CD4-positive, alpha-beta T cell treated with Interleukin-17A for 4 hours (primary cell): Measurements from ENCODE around the gene SLC9A3.

ENCODE experiments used
- DNase-seq: peaks from one replicate; pipeline ENCODE4 v3.0.0-alpha.2; 2020; ENCODE audit warnings: mixed read lengths

SLC9A3 gene

DNA sequence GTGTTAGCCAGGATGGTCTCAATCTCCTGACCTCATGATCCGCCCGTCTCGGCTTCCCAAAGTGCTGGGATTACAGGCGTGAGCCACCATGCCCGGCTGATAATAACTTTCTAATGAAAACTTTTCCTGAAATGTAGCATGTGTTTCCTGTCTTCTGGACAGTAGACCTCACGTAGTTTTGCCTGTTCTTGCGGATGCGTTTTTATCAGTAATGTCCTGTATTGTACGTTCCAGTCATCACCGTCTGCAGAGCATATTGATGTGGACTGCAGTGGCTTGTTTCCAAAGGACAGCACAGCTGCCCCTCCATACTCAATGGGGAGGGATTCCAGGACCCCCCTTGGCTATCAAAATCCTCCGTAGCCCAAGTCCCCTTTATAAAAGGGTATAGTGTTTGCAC, 68.4 kb downstream of the SLC9A3 start:
- no peak for DNase-seq

DNA sequence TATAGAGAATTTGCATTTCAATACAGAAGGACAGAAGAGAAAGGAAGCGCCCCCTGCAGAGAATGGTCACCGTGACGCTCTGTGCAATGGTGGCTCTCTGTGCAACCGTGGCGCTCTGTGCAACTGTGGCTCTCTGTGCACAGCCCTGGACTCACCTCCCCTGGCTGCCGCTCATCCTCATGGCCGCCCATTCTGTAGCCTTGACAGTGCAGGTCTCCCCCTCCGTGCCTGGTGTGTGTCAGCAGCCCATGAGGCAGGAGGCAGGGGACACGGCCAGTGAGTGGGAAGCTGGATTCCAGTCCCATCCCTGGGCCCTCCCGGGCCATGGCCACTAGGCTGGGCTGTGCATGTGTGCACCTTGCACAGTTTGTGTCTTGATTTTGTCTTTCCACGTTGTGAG, 69.3 kb downstream of the SLC9A3 start:
- DNase-seq = no peak

DNA sequence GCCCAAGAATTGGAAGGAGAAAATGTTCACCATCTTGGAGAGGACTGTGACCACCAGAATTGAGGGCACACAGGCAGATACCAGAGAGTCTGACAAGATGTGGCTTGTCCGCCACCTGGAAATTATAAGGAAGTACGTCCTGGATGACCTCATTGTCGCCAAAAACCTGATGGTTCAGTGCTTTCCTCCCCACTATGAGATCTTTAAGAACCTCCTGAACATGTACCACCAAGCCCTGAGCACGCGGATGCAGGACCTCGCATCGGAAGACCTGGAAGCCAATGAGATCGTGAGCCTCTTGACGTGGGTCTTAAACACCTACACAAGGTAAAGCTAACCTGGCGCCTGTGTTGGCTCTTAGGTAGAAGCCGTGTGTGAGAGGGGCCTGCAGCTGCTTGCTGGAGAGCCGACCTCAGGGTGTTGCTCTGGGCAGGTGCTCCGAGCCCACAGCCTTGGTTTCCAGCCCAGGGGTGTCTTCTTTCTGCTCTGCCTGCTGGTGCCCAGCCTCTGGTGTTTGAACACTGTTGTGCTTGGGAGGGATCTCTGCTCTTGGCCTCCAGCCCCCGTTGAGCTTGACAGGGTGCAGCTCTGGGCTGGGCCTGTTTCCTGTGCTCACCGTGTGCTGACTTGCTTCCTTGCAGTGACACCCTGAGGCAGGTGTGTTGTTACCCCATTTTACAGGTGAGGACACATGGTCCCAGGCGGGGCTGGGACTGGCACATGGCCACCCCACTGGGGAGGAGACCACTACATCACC, 70.3 kb downstream of the SLC9A3 start:
- DNase-seq = no peak

DNA sequence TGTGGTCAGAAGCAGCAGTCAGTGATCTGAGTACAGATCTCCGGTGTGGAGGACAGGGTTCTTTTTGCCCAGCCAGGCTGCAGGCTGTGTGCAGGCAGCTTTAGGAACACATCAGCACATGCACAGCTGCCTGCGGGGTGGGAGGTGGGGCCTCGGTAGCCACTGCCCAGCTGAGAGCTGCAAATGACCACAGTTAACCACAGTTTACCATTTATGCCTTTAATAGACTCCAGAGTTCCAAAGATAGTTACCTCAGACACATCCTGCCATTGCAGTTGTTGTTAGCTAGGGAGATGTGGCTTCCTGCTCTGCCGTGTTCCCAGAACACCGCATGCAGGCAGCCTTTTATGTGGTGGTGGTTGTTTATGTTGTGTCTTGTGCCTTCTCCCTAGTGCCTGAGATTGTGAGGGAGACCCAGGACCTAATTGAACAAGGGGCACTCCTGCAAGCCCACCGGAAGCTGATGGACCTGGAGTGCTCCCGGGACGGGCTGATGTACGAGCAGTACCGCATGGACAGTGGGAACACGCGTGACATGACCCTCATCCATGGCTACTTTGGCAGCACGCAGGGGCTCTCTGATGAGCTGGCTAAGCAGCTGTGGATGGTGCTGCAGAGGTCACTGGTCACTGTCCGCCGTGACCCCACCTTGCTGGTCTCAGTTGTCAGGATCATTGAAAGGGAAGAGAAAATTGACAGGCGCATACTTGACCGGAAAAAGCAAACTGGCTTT, 71.1 kb downstream of the SLC9A3 start:
- no peak for DNase-seq

DNA sequence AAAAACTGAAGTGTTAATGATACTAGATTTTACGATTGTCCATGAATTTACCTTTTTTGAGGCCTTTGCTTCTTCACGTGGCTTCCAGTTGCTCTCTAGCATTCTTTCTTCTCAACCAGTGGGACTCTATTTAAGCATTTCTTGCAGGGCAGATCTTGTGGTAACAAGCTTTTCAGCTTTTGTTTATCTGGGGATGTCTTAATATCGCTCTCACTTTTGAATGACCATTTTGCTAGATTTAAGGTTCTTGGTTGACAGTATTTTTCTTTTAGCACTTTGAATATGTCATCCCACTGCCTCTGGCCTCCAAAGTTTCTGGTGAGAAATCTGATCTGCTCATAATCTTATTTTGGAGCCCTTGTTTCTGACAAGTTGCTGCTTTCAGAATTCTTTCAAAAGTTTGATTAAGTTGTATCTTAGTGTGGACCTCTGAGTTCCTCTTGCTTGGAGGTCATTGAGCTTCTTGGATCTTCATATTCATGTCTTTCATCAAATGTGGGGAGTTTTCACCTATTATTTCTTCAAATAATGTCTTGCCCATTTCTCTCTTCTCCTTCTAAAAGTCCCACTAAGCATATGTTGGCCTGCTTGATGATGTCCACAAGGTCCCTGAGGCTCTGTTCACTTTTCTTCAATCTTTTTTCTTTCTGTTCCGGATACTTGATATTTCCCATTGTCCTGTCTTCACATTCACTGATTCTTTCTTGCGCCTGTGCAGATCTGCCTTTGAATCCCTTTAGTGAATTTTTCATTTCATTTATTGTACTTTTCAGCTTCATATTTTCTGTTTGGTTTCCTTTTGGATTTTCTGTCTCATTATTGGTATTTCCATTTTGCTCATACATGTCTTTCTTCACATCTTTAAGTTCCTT, 72.4 kb downstream of the SLC9A3 start:
- DNase-seq = no peak

DNA sequence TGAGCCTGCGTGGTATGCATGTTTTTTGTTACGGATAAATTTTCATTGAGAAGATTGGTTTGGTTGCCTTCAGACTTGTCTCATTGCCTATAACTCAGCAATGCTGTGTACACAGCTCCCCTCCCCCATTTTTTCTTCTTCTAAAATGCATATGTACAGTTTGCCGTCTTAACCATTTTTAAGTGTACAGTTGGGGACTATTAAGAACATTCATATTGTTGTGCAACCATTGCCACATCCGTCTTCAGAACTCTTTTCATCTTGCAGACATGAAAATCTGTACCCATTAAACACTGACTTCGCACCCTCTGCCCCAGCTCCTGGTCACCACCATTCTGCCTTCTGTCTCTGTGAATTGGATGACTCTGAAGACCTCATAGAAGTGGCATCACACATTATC, 75.1 kb downstream of the SLC9A3 start:
- no peak for DNase-seq

DNA sequence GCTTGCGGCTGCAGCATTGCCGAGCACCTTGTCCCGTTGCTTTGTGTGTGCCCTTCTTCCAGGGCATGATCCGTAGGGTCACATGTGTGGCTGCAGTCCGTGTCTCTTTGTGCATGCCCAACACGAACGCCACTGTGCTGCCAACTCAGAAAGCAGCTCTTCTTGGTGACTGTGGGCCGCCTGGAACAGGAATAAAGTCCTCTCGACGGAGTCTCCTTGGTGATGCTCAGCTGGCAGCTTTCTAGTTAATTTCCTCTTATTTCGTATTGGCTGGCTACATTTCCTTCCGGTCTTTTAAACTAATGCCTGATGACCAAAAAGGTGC, 75.5 kb downstream of the SLC9A3 start:
- no peak for DNase-seq

DNA sequence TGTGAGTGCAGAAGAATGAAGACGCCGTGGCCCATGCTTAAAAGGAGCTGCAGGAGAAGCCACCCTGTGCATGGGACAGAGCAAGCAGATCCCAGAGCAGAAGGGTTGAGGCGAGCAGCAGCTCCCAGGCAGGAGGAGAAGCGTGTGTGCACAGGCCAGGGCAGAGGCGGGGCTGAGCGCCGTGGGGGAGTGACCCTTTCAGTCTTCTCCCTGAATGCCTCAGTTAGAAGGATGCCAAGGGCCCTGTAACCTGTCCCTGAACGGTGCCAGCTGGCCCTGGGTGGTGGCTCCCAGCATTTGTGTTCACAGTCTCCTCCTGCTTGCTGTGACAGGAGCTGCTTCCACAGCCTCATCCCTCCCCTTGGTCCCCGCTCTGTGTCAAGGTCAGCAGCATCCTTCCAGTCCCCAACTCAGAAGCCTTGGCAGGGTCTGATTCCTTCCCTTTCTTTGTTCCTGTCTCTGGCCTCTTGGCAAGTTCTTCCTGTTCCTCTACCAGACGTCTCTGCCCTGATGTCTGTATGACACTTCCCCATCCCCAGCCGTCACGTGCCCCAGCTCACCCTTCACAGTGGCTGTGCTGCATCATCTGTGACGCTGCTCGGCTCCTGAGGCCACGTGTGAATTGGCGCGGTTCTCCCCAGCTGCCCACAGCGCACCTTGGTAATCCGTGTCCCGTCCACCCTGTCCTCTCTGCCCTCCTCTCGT, 76.0 kb downstream of the SLC9A3 start:
- DNase-seq = no peak

DNA sequence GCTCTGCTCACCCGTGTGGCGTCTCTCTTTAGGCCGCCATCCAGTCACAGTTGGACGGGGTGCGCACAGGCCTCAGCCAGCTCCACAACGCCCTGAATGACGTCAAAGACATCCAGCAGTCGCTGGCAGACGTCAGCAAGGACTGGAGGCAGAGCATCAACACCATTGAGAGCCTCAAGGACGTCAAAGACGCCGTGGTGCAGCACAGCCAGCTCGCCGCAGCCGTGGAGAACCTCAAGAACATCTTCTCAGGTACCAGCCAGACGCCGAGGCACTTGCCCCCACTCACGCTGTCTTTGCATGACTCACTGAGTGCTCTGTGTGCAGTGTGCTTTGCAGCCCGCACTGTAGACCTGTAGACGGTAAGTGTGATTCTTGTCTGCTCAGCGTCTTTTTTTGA, 76.7 kb downstream of the SLC9A3 start:
- DNase-seq = no peak

DNA sequence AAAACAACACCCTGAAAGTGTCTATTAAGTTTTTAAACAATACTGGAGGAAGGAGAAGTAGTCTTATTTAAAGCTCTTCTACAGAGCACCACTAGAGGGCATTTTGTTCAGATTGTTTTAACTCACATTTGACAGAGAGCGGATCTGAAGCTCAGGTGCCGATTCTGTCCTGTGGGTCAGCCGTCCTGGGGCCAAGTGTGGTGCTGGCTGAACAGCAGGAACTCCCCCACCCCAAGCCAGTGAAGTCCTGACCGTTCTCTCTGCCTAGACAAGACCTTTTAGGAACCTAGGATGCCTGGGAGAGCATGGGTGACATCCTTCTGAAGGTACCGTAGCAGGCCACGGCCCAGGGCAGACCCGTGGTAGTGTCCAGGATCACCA, 77.4 kb downstream of the SLC9A3 start:
- DNase-seq = no peak

DNA sequence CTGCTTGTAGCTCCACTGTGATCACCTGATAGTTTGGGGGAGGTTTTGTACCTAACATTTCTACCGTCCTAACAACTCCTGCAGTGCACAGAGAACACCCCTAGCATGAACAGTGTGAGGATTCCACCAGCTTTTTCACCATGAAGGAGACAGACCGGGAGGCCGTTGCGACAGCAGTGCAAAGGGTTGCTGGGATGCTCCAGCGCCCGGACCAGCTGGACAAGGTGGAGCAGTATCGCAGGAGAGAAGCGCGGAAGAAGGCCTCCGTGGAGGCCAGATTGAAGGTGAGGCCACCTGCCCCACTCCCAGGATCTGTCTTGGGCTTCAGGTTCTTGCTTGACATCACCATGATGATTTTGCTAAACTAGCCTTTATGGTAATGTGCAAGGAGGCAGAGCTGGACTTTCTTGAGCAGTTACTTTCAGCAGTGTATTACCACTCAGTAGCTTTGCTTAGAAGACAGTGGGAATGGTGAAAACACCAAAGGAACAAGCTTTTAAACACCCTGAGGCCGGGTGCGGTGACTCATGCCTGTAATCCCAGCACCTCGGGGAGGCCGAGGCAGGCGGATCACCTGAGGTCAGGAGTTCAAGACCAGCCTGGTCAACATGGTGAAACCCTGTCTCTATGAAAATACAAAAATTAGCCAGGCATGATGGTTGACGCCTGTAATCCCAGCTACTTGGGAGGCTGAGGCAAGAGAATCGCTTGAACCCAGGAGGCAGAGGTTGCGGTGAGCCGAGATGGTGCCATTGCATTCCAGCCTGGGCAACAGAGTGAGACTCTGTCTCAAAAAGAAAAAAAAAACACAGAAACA, 78.0 kb downstream of the SLC9A3 start:
- no peak for DNase-seq

DNA sequence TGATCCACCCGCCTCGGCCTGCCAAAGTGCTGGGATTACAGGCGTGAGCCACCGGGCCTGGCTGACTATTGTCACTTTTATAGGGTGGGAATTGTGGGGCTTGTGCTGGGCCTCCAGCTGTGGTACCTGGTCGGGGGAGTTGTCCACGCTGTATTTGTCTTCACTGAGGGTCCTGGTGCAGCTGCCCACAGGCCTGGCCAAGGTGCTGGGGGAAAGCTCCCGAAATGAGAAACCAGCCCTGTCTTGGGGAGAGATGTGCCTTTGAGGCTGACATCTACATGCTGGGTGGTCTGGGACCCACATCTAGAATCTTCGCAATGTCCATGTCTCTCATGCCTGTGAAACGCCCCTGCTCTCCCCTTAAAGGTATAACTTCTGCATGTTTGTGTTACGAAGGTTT, 78.7 kb downstream of the SLC9A3 start:
- no peak for DNase-seq

DNA sequence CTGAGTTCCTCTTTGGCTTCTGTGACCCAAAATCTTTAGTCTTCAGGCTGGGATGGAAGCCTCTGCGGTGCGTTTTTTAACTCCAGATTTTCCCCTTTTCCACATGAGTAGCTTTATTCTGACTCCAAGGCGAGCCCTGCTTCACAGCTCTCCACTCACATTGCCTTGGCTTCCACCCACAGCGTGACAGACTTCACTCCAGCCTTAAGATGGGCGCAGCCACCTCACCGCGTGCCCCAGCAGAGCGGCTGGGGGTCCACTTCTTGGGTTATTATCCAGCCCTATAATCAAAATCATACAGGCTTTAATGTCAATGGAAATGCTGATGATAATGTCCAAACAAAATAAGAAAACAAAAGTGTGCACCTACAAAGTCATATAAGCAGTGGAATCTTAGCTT, 80.0 kb downstream of the SLC9A3 start:
- DNase-seq = no peak

DNA sequence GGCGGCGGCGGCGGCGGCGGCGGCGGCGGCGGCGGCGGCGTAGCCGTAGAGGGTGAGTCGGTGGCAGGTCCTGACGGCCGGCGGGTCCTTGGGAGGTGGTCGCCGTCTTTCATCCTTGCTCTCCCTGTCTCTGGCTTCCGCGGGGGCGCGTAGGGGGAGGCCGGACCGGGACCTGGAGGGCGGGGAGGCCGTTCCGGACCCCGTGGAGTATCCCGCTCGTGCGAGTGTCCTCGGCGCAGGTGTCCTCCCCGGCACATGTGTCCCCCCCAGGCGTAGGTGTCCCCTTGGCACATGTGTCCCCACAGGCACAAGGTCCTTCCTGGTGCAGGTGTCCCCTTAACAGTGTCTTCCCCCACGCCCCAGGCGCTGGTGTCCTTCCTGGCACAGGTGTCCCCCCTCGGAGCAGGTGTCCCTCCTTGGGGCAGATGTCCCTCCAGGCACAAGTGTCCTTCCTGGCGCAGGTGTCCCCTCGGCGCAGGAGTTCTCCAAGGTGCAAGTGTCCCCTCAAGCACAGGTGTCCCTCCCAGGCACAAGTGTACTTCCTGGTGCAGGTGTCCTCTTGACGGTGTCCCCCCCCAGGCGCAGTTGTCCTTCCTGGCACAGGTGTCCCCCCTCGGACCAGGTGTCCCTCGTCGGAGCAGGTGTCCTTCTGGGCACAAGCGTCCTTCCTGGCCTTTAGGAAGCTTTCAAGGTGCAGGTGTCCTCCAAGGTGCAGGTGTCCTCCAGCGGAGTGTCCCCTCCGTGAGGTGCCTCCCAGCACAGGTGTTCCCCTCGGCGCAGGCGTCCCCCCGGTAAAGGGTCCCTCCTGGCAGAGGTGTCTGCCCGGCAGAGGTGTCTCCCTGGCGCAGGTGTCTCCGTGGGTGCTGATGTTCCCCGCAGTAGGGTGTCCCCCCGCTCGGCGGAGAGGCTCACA, 80.8 kb downstream of the SLC9A3 start:
- DNase-seq = no peak

DNA sequence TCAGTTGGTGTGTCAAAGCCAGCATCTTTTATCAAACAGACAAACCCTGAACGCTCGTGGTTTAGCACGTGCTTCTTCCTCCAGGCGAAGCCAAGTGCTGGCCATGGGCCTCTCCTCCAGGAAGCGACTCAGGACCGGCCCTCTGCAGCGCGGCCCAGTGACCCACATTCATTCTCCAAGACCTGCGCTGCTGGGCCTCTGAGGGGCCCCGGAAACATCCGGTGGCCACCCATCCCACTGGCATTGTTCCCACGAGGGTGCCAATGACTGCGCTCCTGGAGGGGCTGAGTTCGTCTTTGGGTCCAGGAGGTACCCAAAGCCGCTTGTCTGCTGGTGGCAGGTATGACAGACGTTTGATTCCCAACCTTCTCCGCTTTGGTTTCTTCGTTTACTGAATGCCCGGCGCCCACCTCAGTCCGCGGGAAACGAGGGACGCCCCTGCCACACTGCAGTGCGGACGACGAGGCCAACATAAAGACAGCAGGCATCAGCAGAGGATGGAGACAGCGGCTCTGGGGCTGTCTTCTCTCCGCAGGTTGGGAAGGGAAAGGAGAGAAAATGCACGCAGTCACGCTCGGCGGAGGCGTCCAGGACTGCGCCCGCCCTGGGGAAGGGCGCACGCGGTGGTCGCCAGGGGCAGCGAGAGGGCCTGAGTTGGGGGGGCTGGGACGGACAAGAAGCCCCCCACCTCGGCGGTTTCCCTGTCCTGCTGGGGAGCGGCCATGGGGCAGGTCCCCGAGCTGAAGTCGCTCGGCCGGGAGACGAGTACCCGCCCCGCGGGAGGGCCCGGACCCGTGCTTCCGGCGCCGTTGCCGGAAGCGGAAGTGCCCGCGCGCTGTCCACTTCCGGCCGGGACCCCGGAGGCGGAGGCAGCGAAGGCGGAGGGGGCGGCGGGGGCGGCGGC, 81.7 kb downstream of the SLC9A3 start, which contains the start of gene EXOC3:
TSS of gene EXOC3 (plus strand) at position 842 of the 904 bp plus-strand sequence. CDS start 3,030 bp downstream, outside the sequence.
- DNase-seq = peak; percentile 80

DNA sequence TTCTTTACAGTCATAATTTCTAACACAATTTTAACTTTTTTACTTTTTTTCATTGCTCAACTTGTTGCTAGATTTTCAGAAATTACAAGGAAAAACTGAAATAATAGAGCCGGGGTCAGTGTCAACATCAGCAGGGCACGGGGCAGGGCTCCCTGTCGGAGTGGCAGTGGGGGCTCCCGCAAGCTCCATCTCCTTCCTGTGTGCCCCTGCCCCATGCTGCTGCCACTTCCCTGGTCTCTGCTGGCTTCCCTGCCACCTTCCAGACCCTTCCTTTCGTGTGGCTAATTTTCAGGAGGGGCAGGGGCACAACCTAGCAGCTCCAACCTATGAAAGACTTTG, 82.3 kb downstream of the SLC9A3 start:
- no peak for DNase-seq

DNA sequence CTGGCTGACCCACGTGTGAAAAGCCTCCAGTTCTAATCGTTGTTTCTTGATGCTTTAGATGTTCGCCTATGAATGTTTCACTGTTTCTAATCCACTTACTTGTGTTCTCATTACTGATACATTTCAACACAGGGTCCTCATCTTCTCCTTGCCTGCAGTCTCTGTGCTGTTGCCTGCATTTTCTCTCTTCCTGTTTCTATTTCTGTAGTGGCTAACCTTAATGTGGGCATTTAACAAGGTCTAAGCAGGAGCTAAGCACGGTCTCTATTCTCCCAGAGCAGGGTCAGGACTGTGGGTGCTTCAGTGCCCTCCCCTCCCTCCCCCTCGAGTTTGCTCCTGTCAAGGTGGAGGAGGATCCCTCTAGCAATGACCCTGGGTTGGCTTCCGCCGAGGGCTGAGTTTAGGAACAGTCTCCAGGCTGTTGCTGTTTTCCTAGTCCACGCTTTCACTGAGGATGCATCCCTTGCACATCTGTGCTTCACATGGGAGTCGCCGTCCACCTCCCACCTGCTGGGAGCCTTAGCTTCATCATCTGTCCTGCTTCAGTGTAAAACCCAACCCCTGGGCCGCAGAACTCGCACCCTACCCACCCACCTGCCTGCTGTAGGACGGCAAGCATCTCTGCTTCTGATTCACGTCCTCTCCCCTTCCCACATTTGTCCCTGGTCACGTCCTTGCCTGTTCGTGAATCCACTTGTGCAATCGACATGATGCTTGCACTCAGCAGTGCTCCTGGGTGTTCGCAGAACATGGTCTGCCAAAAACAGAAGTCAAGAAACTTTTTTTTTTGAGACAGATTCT, 83.6 kb downstream of the SLC9A3 start:
- DNase-seq = no peak

DNA sequence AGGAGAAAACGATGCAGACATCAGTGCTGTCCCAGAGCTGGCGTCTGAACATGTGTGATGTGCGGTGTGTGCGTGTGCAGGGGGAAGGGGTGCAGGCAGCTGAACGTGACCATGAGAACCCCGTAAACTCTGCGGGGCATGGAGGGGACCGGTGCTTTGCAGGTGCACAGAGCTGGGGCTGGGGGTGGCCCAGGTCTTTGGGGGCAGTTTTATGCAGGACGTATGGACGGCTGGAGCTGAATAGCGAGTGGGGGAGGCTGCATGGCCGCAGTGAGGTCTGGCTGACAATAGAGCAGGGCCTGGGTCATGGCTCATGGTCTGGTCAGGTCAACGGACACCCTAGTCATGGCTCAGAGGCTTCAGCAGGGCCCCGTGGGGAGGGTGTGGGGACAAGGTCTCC, 84.6 kb downstream of the SLC9A3 start:
- DNase-seq = no peak

DNA sequence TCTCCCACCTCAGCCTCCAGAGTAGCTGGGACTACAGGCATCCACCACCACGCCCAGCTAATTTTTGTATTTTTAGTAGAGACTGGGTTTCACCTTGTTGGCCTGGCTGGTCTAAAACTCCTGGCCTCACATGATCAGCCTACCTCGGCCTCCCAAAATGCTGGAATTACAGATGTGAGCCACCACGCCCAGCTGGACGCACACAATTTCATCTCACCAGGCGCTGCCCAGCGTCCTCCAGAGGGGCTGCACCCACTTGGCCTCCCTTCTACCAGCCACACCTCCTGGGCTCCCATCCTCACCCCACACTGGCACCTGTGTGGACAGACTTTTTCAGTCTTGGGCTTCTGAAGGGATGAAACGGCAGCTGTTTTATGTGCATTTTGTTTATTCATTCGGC, 85.1 kb downstream of the SLC9A3 start:
- no peak for DNase-seq
